K562 (cell line): ENCODE results near the gene MAGEB1. TPM values are rescaled to one million over a fixed set of nuclear protein-coding genes. Genes with fewer than 3 reads are reported as not detected.

Source experiments
- CBFA2T2 ChIP-seq: fragments of 450-650 bp; conservative IDR thresholded peaks from 2 replicates; pipeline ENCODE4 v1.6.1; 2017; ENCODE audit warnings: mild to moderate bottlenecking
- CCAR2 ChIP-seq: fragments of 200-400 bp; formaldehyde crosslinking; IDR thresholded peaks from 2 replicates; pipeline ENCODE4 v1.6.1; 2017; ENCODE audit warnings: mild to moderate bottlenecking, low read depth, low read length
- CREB5 ChIP-seq: fragments of 250-450 bp; sonication (Bioruptor Pico); IDR thresholded peaks from 2 replicates; pipeline ENCODE4 v1.5.0; 2020; ENCODE audit warnings: mild to moderate bottlenecking
- CTCFL ChIP-seq: IDR thresholded peaks from 2 replicates; pipeline ENCODE4 v1.6.1; 2011; ENCODE audit warnings: borderline replicate concordance, low read depth, mild to moderate bottlenecking, moderate library complexity, low read length; ENCODE audit not compliant: insufficient read depth, poor library complexity, severe bottlenecking
- FOXA3 ChIP-seq, 2 experiments: fragments of 450-650 bp in 1 of 2; sonication (generic) in 1 of 2; formaldehyde crosslinking; IDR thresholded peaks in 1 of 2; conservative IDR thresholded peaks in 1 of 2; 2 replicates each; pipeline versions ENCODE4 v1.4.0 to v1.8.0; 2020 to 2022; ENCODE audit warnings: mild to moderate bottlenecking in 2 of 2, missing genetic modification reagents in 1 of 2
- FOXP1 ChIP-seq: sonication (generic); formaldehyde crosslinking; IDR thresholded peaks from 2 replicates; pipeline ENCODE4 v1.8.0; 2022; ENCODE audit warnings: mild to moderate bottlenecking, missing genetic modification reagents
- HSF4 ChIP-seq: fragments of 250-450 bp; sonication (Bioruptor Pico); IDR thresholded peaks from 2 replicates; pipeline ENCODE4 v2.1.2; 2022; ENCODE audit warnings: mild to moderate bottlenecking, moderate library complexity, borderline replicate concordance
- MECOM ChIP-seq: fragments of 250-450 bp; sonication (Bioruptor Pico); IDR thresholded peaks from 2 replicates; pipeline ENCODE4 v1.8.0; 2022; ENCODE audit warnings: inconsistent platforms
- MEF2A ChIP-seq: IDR thresholded peaks from 2 replicates; pipeline ENCODE4 v1.6.1; 2011; ENCODE audit warnings: low read depth, mild to moderate bottlenecking, low read length, moderate library complexity; ENCODE audit not compliant: control insufficient read depth
- NFRKB ChIP-seq: fragments of 450-650 bp; IDR thresholded peaks from 2 replicates; pipeline ENCODE4 v1.6.1; 2016; ENCODE audit warnings: low read depth
- POLR2B ChIP-seq: fragments of 450-650 bp; IDR thresholded peaks from 2 replicates; pipeline ENCODE4 v1.6.1; 2018; ENCODE audit warnings: low read depth; ENCODE audit not compliant: partially characterized antibody
- PURB ChIP-seq: sonication (generic); formaldehyde crosslinking; IDR thresholded peaks from 2 replicates; pipeline ENCODE4 v1.9.0; 2021; ENCODE audit warnings: low read depth, mild to moderate bottlenecking, missing genetic modification reagents
- YY1 ChIP-seq, 3 experiments: IDR thresholded peaks; 2 replicates each; pipeline ENCODE4 v1.6.1; 2011; ENCODE audit warnings: low read length in 2 of 3, mild to moderate bottlenecking in 2 of 3, moderate library complexity in 2 of 3, borderline replicate concordance in 1 of 3, control low read depth in 1 of 3, low read depth in 1 of 3; ENCODE audit not compliant: insufficient read depth in 3 of 3, insufficient replicate concordance in 2 of 3, control insufficient read depth in 1 of 3, insufficient read length in 1 of 3; ENCODE audit errors: extremely low read depth in 1 of 3
- ZBTB1 ChIP-seq: sonication (generic); formaldehyde crosslinking; IDR thresholded peaks from 2 replicates; pipeline ENCODE4 v1.8.1; 2023; ENCODE audit warnings: missing genetic modification reagents, low read depth, mild to moderate bottlenecking, borderline replicate concordance
- ZBTB34 ChIP-seq: fragments of 250-450 bp; sonication (Bioruptor Pico); IDR thresholded peaks from 2 replicates; pipeline ENCODE4 v1.8.0; 2021; ENCODE audit warnings: mild to moderate bottlenecking, moderate library complexity
- ZNF511 ChIP-seq: sonication (generic); formaldehyde crosslinking; IDR thresholded peaks from 2 replicates; pipeline ENCODE4 v1.8.0; 2022; ENCODE audit warnings: mild to moderate bottlenecking, missing genetic modification reagents
- ZNF57 ChIP-seq: fragments of 450-650 bp; formaldehyde crosslinking; IDR thresholded peaks from 2 replicates; pipeline ENCODE4 v1.4.0; 2020; ENCODE audit warnings: mild to moderate bottlenecking, moderate library complexity
- ZNF589 ChIP-seq: fragments of 200-800 bp; sonication (Bioruptor generic); IDR thresholded peaks from 2 replicates; pipeline ENCODE4 v1.6.1; 2016; ENCODE audit warnings: low read depth, missing genetic modification characterization, missing compliant biosample characterization
- polyA plus RNA-seq, 8 experiments: library from polyadenylated mRNA; depleted of rRNA in 4 of 8; stranded (reverse) in 5 of 8; unstranded in 3 of 8; fragments of >200 nt; fragmentation: Nextera tagmentation in 2 of 8; fragmentation: Illumina TruSeq in 1 of 8; extraction: Ambion mirVana in 2 of 8; extraction: Trizol in 1 of 8; gene quantifications; 2 replicates each; pipeline versions ENCODE4 v1.2.1 to v1.2.3, GENCODE V29; 2011 to 2014; ENCODE audit warnings: inconsistent platforms in 1 of 8, missing spikeins in 1 of 8
- total RNA-seq, 7 experiments: library from RNA; depleted of rRNA in 6 of 7; stranded (reverse); fragments of >200 nt in 6 of 7; fragmentation: Illumina TruSeq in 2 of 7; extraction: Trizol in 2 of 7; gene quantifications; 2 replicates each; pipeline versions ENCODE4 v1.2.1 to v1.2.3, GENCODE V29; 2011 to 2021; ENCODE audit warnings: low replicate concordance in 1 of 7

MAGEB1 gene
- total and polyA plus RNA-seq, 9 of the 15 experiments (the other 6 are each of a cell fraction or from before 2014, with no cell fraction given): 32.6 to 100 (median 43.4) TPM

- no peak for TF ChIP-seq ZBTB34
- no peak for TF ChIP-seq MECOM
- TF ChIP-seq ZNF511 (CRISPR knock-in tag): peak; percentile 43; the same call in 1 of the 2 replicates
- no peak for TF ChIP-seq ZNF589 (CRISPR knock-in tag)
- peak; percentile 50; the same call in 1 of the 2 replicates for TF ChIP-seq NFRKB
- peak; percentile 48 for TF ChIP-seq POLR2B
- no peak for TF ChIP-seq FOXA3 (CRISPR knock-in tag; conservative IDR thresholded peaks at IDR 0.05 in 1 of 2, IDR thresholded peaks at IDR 0.05 in 1 of 2)
- peak; percentile 68 for TF ChIP-seq CTCFL
- no peak for TF ChIP-seq CBFA2T2
- TF ChIP-seq CREB5: no peak
- no peak for TF ChIP-seq ZBTB1
- no peak for TF ChIP-seq ZNF57 (CRISPR knock-in tag)
- no peak for TF ChIP-seq CCAR2
- TF ChIP-seq FOXP1: no peak
- no peak for TF ChIP-seq HSF4 (CRISPR knock-in tag)
- TF ChIP-seq MEF2A: no peak
- TF ChIP-seq PURB (CRISPR knock-in tag): no peak
- TF ChIP-seq YY1 (IDR thresholded peaks at IDR 0.05; ENCODE audit: borderline replicate concordance in 1 of 3, control insufficient read depth in 1 of 3, extremely low read depth in 1 of 3, insufficient read depth in 3 of 3, insufficient read length in 1 of 3, insufficient replicate concordance in 2 of 3, low read depth in 1 of 3, low read length in 2 of 3): no peak
Observed at GRCh38 chrX:30246769-30247489, at the start of gene MAGEB1 (continued).
